ENCODE data around the gene OR52H1.

OR52H1 gene

DNA sequence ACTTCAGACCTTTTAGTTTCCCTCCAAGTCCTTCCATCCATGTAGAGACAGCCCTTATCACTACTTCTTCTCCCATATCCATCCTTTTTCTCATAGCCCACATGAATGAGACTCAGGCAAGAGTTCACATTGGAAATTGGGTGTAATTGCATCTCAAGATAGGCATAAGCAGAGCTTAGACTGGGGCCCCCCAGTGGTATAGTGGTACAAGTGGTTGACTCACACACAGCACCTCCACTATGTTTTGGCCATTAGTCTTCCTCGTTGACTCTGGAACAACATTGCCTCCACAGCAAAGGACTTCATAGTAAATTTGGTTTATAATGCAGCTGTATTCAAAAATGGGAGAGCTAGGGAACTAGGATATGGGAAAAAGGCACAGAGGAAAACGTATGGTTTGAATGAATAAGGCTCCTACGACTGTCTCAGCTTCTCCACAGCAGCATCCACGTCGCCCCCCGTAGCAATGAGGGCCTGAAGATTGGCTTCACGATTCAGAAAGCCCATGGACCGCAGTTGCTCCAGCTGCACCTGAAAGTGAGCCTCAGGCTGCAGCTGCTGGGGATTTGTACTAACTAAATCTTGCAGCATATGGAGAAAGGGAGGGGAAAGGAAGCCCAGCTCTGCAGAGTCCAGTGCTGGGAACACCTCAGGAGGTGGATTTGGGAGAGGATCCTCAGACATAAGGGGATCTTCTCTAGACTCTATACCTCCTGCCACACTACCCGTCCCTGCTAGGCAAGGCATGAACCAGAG lies 41.0 kb downstream of the OR52H1 start:
- DNase-seq: no peak
- Histone ChIP-seq H3K36me3 (no peaks in the 10 kb centered on the region), H3K9me3 (no peaks in the 10 kb centered on the region), H3K4me3 (no peak overlapping the region), H3K4me1 (no peaks in the 10 kb centered on the region), H3K27me3 (no peaks in the 10 kb centered on the region), H3K27ac (no peak overlapping the region)
- TF ChIP-seq, protein P1, sequence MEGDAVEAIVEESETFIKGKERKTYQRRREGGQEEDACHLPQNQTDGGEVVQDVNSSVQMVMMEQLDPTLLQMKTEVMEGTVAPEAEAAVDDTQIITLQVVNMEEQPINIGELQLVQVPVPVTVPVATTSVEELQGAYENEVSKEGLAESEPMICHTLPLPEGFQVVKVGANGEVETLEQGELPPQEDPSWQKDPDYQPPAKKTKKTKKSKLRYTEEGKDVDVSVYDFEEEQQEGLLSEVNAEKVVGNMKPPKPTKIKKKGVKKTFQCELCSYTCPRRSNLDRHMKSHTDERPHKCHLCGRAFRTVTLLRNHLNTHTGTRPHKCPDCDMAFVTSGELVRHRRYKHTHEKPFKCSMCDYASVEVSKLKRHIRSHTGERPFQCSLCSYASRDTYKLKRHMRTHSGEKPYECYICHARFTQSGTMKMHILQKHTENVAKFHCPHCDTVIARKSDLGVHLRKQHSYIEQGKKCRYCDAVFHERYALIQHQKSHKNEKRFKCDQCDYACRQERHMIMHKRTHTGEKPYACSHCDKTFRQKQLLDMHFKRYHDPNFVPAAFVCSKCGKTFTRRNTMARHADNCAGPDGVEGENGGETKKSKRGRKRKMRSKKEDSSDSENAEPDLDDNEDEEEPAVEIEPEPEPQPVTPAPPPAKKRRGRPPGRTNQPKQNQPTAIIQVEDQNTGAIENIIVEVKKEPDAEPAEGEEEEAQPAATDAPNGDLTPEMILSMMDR (IDR thresholded peaks at IDR 0.05): no peak
- intact Hi-C loops (cut with DNase I; ENCODE audit: low total_unique reads): no loop called here

DNA sequence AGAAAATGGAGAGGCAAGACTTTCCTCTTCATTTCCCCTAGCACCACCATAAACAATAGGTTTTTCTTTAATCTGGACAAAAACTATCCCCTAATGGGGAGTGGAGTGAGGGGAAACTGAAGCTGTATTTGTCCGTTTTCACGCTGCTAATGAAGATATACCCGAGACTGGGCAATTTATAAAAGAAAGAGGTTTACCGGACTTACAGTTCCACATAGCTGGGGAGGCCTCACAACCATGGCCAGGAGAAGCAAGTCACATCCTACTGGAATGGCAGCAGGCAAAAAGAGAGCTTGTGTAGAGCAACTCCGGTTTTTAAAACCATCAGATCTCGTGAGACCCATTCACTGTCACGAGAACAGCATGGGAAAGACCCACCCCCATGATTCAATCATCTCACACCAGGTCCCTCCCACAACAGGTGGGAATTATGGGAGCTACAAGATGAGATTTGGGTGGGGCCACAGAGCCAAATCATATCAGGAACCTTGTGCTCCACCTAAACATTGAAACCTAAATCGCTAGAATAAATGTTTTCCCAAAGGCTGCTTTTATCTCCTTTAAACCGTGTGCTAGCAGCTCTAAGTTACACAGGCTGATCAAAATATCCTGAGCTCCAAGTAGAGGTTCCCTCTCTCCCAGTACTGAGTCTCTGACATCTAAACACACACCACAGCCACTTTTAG lies 42.8 kb downstream of the OR52H1 start:
- TF ChIP-seq, protein P1 (IDR thresholded peaks at IDR 0.05): no peak
- H3K9me3 ChIP-seq: no peaks in the 10 kb centered on the region
- no peaks in the 10 kb centered on the region for H3K36me3 ChIP-seq
- H3K4me3 ChIP-seq: no peak overlapping the region
- H3K27me3 ChIP-seq: no peaks in the 10 kb centered on the region
- H3K27ac ChIP-seq: no peak overlapping the region
- DNase-seq: no peak
- no peaks in the 10 kb centered on the region for H3K4me1 ChIP-seq
- intact Hi-C loops (cut with DNase I; ENCODE audit: low total_unique reads): no loop called here

DNA sequence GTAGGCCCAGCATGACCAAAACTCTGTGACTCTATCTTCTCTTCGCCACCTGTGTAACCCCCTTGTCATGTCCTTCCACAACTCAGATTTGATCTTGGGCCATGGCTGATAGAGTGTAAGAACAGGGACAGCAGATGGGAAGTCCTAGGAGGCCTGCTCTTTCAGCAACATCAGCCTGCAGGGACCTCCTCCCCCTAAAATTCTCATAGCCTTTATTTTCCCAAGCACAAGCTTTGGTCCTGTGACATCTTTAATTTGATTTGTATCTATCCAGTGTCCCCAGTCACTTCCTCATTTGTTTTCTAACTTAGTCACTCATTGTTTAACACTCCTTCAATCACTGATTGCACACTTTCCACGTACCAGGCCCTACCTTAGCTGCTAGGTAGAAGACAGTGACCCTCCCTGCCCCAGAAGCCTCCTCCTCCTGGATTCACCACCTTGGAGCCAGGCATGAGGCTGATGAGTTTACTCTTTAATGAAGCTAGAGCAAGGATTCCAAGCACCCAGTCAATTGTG lies 43.9 kb downstream of the OR52H1 start:
- Histone ChIP-seq H3K27ac (no peak overlapping the region), H3K4me3 (no peak overlapping the region), H3K9me3 (no peaks in the 10 kb centered on the region), H3K27me3 (no peaks in the 10 kb centered on the region), H3K4me1 (no peaks in the 10 kb centered on the region), H3K36me3 (no peaks in the 10 kb centered on the region)
- DNase-seq: no peak
- intact Hi-C loops (cut with DNase I; ENCODE audit: low total_unique reads): no loop called here
- TF ChIP-seq, protein P1 (IDR thresholded peaks at IDR 0.05): no peak

DNA sequence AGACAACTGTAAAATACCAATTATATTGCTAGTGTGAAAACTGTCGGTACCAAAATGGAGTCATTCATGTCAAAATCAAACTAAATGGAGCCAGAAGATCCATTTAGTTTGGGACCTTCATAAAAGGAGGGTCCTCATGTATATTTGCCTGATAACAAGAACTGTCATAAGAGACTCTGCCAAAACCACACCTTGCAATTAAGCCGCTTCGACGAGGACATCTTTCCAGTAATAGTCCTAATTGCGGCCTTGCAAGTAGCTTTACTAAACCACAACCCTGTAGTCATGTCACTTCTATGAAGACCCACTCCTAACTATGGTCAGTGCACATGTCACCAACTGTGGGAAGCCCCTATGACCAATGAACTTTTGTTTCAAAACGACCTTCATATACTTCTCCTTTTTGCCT lies 47.9 kb downstream of the OR52H1 start:
- no peak overlapping the region for H3K4me3 ChIP-seq
- H3K27ac ChIP-seq: no peak overlapping the region
- TF ChIP-seq, protein P1 (IDR thresholded peaks at IDR 0.05): no peak
- H3K9me3 ChIP-seq: no peaks in the 10 kb centered on the region
- H3K36me3 ChIP-seq: no peaks in the 10 kb centered on the region
- H3K27me3 ChIP-seq: no peaks in the 10 kb centered on the region
- no peaks in the 10 kb centered on the region for H3K4me1 ChIP-seq
- DNase-seq: no peak
- intact Hi-C loops (cut with DNase I; ENCODE audit: low total_unique reads): no loop called here

DNA sequence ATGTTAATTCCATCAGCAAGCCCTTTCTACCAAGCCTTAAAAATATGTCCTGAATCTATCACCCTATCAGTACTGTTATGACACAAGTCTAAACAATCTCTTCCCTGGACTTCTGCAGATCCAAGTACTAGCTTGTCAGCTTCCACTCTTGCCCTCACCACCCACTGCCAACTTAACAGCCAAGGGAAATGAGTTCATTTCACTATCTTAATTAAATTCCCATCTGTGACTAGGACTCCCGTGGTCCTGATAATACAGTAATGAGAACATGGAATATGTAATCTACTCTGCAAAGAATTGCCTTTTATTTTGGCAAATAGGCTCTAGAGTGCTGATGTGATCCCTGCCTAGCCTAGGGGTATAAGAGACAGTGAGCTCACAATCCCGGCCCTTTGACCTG lies 48.7 kb downstream of the OR52H1 start:
- H3K27me3 ChIP-seq: no peaks in the 10 kb centered on the region
- TF ChIP-seq, protein P1 (IDR thresholded peaks at IDR 0.05): no peak
- intact Hi-C loops (cut with DNase I; ENCODE audit: low total_unique reads): no loop called here
- no peak overlapping the region for H3K27ac ChIP-seq
- DNase-seq: no peak
- no peak overlapping the region for H3K4me3 ChIP-seq
- no peaks in the 10 kb centered on the region for H3K36me3 ChIP-seq
- H3K4me1 ChIP-seq: no peaks in the 10 kb centered on the region
- no peaks in the 10 kb centered on the region for H3K9me3 ChIP-seq

All from tibial artery (tissue), 4 donors.